Parathyroid adenoma (tissue), 2 donors: ENCODE measurements around the gene ST7.

ENCODE experiments used
- H2AFZ ChIP-seq: fragments of 300-600 bp; sonication (generic); one replicate; pipeline ENCODE4 v1.7.0; 2017; ENCODE audit warnings: antibody characterized with exemption, mild to moderate bottlenecking
- H3K27ac ChIP-seq: fragments of 300-600 bp; sonication (generic); one replicate; pipeline ENCODE4 v1.7.0; 2017
- H3K27me3 ChIP-seq: fragments of 300-600 bp; sonication (generic); one replicate; pipeline ENCODE4 v1.7.0; 2017; ENCODE audit warnings: low read length; ENCODE audit not compliant: control insufficient read depth, insufficient read depth
- H3K36me3 ChIP-seq: fragments of 300-600 bp; sonication (generic); one replicate; pipeline ENCODE4 v1.7.0; 2017; ENCODE audit warnings: low read length; ENCODE audit not compliant: control insufficient read depth, insufficient read depth
- H3K4me1 ChIP-seq: fragments of 300-600 bp; sonication (generic); one replicate; pipeline ENCODE4 v1.7.0; 2017; ENCODE audit warnings: control low read depth
- H3K4me2 ChIP-seq: fragments of 300-600 bp; sonication (generic); one replicate; pipeline ENCODE4 v1.7.0; 2017; ENCODE audit warnings: low read length
- H3K4me3 ChIP-seq: fragments of 300-600 bp; sonication (generic); one replicate; pipeline ENCODE4 v1.7.0; 2017; ENCODE audit warnings: low read depth, low read length
- H3K79me2 ChIP-seq: fragments of 300-600 bp; sonication (generic); one replicate; pipeline ENCODE4 v1.7.0; 2017; ENCODE audit warnings: control low read depth
- H3K9ac ChIP-seq: fragments of 300-600 bp; sonication (generic); one replicate; pipeline ENCODE4 v1.7.0; 2017; ENCODE audit warnings: mild to moderate bottlenecking
- H3K9me3 ChIP-seq: fragments of 300-600 bp; sonication (generic); one replicate; pipeline ENCODE4 v1.7.0; 2017; ENCODE audit warnings: low read length; ENCODE audit not compliant: control insufficient read depth
- TF ChIP-seq, protein P1 (sequence below): fragments of 300-600 bp; sonication (generic); IDR thresholded peaks from one replicate; pipeline ENCODE4 v1.7.0; 2017; ENCODE audit warnings: antibody characterized with exemption, mild to moderate bottlenecking
- donor health status: primary hyperparathyroidism.

Gene ST7

DNA sequence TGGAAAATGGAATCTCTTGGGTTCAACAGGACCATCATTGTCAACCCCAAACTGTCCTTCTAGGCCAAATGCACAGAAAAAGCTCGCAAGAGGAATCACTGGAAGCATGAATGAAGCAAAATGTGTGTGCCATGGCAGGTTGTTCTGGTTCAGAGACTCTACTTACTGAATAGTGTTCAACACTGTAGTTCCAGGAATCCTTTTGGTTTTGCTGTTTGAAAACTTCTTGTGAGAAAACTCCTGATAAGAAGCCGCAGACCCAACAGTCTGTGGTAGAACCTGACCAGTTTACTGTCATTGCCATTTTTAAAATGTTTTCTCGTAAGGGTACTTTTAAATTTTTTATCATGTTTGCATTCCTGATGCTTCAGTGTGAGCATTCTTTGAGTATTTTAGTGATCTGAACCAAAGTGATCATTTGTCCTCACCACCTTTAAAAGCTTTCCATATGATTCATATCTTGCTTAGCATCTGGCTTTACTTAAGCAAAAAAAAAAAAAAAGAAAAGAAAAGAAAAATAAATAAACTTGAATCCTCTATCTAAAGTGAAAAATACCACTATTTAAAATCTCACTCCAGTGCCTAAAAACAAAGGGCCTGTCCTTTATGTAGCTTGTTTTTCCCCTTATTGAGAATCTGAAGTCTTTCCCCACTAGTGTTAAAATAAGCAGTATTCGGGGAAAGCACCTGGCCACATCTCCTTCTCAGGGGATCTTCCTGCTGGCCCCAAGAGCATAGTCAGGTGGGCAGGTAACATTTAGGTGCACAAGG, 277.2 kb downstream of the ST7 start:
- Histone ChIP-seq H3K9ac (no peak overlapping the region), H3K4me3 (no peak overlapping the region), H3K79me2 (no peaks in the 10 kb centered on the region), H3K27ac (no peak overlapping the region), H2AFZ (no peak overlapping the region), H3K9me3 (no peaks in the 10 kb centered on the region), H3K4me2 (no peak overlapping the region), H3K27me3 (no peaks in the 10 kb centered on the region), H3K36me3 (no peaks in the 10 kb centered on the region), H3K4me1 (no peaks in the 10 kb centered on the region)
- TF ChIP-seq, protein P1, sequence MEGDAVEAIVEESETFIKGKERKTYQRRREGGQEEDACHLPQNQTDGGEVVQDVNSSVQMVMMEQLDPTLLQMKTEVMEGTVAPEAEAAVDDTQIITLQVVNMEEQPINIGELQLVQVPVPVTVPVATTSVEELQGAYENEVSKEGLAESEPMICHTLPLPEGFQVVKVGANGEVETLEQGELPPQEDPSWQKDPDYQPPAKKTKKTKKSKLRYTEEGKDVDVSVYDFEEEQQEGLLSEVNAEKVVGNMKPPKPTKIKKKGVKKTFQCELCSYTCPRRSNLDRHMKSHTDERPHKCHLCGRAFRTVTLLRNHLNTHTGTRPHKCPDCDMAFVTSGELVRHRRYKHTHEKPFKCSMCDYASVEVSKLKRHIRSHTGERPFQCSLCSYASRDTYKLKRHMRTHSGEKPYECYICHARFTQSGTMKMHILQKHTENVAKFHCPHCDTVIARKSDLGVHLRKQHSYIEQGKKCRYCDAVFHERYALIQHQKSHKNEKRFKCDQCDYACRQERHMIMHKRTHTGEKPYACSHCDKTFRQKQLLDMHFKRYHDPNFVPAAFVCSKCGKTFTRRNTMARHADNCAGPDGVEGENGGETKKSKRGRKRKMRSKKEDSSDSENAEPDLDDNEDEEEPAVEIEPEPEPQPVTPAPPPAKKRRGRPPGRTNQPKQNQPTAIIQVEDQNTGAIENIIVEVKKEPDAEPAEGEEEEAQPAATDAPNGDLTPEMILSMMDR: no peak

DNA sequence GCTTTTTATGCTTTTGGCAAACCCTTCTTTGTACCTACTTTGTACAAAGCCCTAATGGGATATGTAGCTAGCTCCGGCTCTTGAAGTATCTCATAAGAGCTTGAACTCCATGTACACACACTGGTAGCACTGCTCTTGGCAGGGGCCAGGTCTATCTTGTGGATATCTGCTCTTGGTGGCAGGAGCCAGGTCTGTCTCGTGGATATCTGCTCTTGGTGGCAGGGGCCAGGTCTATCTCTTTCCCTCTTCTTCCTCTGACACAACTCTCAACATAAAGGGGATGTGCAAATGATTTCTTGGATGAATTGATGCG, 277.7 kb downstream of the ST7 start:
- Histone ChIP-seq H3K27ac (no peak overlapping the region), H3K9ac (no peak overlapping the region), H3K9me3 (no peaks in the 10 kb centered on the region), H3K79me2 (no peaks in the 10 kb centered on the region), H3K36me3 (no peaks in the 10 kb centered on the region), H3K4me1 (no peaks in the 10 kb centered on the region), H3K4me2 (no peak overlapping the region), H2AFZ (no peak overlapping the region), H3K27me3 (no peaks in the 10 kb centered on the region), H3K4me3 (no peak overlapping the region)
- TF ChIP-seq, protein P1: no peak

DNA sequence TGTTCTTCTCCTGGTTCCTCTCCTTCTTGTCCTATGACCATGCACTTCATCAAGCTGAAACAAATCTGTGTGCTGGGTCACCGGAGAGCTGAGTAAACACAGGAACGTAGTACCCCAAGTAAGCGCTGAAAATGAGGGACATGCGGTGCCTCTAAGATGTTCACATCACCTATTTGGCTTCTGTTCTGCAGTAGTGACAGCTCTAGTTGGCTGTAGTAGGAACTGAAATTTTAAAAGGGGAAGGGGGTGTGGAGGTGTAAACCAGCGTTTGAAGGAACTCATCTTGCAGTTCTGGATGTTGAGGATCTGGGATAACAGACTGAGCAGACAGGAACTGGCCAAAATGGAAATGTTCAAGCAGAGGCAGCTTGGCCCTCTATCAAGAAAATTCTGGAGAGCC, 284.3 kb downstream of the ST7 start:
- no peaks in the 10 kb centered on the region for H3K27me3 ChIP-seq
- H3K27ac ChIP-seq: no peak overlapping the region
- H3K9me3 ChIP-seq: no peaks in the 10 kb centered on the region
- no peaks in the 10 kb centered on the region for H3K36me3 ChIP-seq
- no peak overlapping the region for H3K4me3 ChIP-seq
- no peak overlapping the region for H3K9ac ChIP-seq
- TF ChIP-seq, protein P1: no peak
- no peaks in the 10 kb centered on the region for H3K79me2 ChIP-seq
- no peaks in the 10 kb centered on the region for H3K4me1 ChIP-seq
- H3K4me2 ChIP-seq: no peak overlapping the region
- no peak overlapping the region for H2AFZ ChIP-seq

DNA sequence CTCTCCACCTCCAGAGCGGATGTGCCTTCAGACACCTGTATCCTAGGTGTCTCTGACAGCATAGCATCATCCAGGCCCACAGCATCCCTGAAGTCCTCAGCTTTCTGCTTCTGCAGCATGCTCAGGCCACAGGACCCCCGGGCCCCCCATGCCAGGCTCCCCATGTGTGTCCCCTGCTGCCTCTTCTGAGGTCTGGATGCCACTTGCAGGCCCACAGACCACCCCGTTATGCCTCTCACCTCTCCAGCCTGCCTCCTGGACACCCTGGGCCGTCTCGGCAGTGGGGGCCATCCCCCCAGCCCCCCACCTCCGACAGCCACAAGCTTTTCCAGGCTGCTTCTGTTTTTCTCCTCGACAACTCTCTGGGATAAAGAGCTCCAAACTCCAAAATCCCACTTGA, 285.2 kb downstream of the ST7 start:
- Histone ChIP-seq H3K9ac (no peak overlapping the region), H3K9me3 (no peaks in the 10 kb centered on the region), H3K27me3 (no peaks in the 10 kb centered on the region), H2AFZ (no peak overlapping the region), H3K27ac (no peak overlapping the region), H3K4me1 (no peaks in the 10 kb centered on the region), H3K4me2 (no peak overlapping the region), H3K36me3 (no peaks in the 10 kb centered on the region), H3K79me2 (no peaks in the 10 kb centered on the region), H3K4me3 (no peak overlapping the region)
- TF ChIP-seq, protein P1: no peak

DNA sequence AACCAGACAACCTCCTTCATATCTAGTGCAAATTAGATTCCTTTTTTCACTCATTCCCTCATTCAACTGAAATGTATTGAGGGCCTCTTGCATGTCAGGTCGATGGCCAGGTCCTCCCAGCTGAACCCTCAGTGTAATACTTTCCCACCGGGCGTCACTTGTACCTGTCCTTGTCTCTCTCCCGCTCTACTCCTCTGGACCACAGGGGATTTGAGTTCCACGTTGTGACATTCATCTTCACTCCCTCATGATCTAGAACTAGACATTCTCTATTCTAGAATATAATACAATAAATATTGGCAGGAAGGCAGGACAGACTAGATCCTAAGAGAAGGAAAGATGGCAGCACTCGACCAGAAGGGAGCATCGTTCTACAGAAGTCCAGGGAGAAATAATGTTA, 285.6 kb downstream of the ST7 start:
- H3K9me3 ChIP-seq: no peaks in the 10 kb centered on the region
- TF ChIP-seq, protein P1: no peak
- no peak overlapping the region for H3K27ac ChIP-seq

More for the DNA sequence above, 285.6 kb downstream of the ST7 start:
- Histone ChIP-seq H3K4me2 (no peak overlapping the region), H3K36me3 (no peaks in the 10 kb centered on the region), H3K9ac (no peak overlapping the region), H3K79me2 (no peaks in the 10 kb centered on the region), H3K27me3 (no peaks in the 10 kb centered on the region), H3K4me3 (no peak overlapping the region), H3K4me1 (no peaks in the 10 kb centered on the region), H2AFZ (no peak overlapping the region)
